Sigmoid colon (tissue), 3 donors: ENCODE results near the gene EML4.

ENCODE experiments used
- CTCF ChIP-seq, 4 experiments: fragments of 450-650 bp in 3 of 4; fragments of 200-600 bp in 1 of 4; IDR thresholded peaks; one replicate each; pipeline ENCODE4 v1.5.1; 2016 to 2019; ENCODE audit warnings: antibody characterized with exemption in 4 of 4, mild to moderate bottlenecking in 3 of 4, moderate library complexity in 2 of 4
- POLR2A ChIP-seq, 2 donors: fragments of 450-650 bp; IDR thresholded peaks; one replicate each; pipeline ENCODE4 v1.6.1; 2016; ENCODE audit warnings: antibody characterized with exemption in 2 of 2, mild to moderate bottlenecking in 2 of 2, moderate library complexity in 2 of 2

- TF ChIP-seq POLR2A (IDR thresholded peaks at IDR 0.05) (no peak), CTCF (IDR thresholded peaks at IDR 0.05) (no peak)
Measured at GRCh38 chr2:42248846-42249245, 79.7 kb downstream of the EML4 start.
